Psoas muscle (tissue), 8 donors: Measurements from ENCODE around the gene C22orf31. TPM values are rescaled to one million over a fixed set of nuclear protein-coding genes. Genes with fewer than 3 reads are reported as not detected.

Source experiments
- ATAC-seq, 4 donors: fragments of 200-7000 bp; cut with Tn5 transposase; one replicate each; pipeline ENCODE4 v1.9.1; 2020; ENCODE audit warnings: moderate library complexity in 3 of 4, mild to moderate bottlenecking in 2 of 4
- DNase-seq, 2 donors: peaks; one replicate each; pipeline ENCODE4 v3.0.0-alpha.2; 2020
- H3K27ac ChIP-seq: fragments of 200-600 bp; one replicate; pipeline ENCODE4 v1.8.0; 2022
- H3K27me3 ChIP-seq, 3 donors: fragments of 200-600 bp in 1 of 3; one replicate each; pipeline versions ENCODE4 v1.6.1 to v1.8.0; 2013 to 2022; ENCODE audit warnings: low read length in 2 of 3, mild to moderate bottlenecking in 2 of 3, moderate library complexity in 1 of 3; ENCODE audit not compliant: insufficient read depth in 3 of 3
- H3K36me3 ChIP-seq, 2 donors: fragments of 200-600 bp in 1 of 2; one replicate each; pipeline versions ENCODE4 v1.6.1 to v1.8.0; 2013 to 2022; ENCODE audit warnings: low read depth in 1 of 2, mild to moderate bottlenecking in 1 of 2, moderate library complexity in 1 of 2; ENCODE audit not compliant: insufficient read depth in 1 of 2
- H3K4me1 ChIP-seq: fragments of 200-600 bp; one replicate; pipeline ENCODE4 v1.8.0; 2022
- H3K4me3 ChIP-seq: fragments of 200-600 bp; one replicate; pipeline ENCODE4 v1.8.0; 2022; ENCODE audit warnings: mild to moderate bottlenecking
- H3K9me3 ChIP-seq: fragments of 200-600 bp; one replicate; pipeline ENCODE4 v1.8.0; 2022
- CTCF ChIP-seq: fragments of 200-600 bp; IDR thresholded peaks from one replicate; pipeline ENCODE4 v1.8.0; 2022; ENCODE audit warnings: antibody characterized with exemption
- WGBS, 3 donors: extraction: QIAGEN DNeasy Blood & Tissue Kit; methylation state at CpG; one replicate each; pipeline versions ENCODE4 v1.1.6 to v1.1.7; 2013; 5-methylcytosine and 5-hydroxymethylcytosine counted together
- intact Hi-C, 2 donors: fragments of 100-400 bp; cut with DNase I; formaldehyde crosslinking; loops; one replicate each; pipeline versions ENCODE4 v1.11.0 to v1.14.2; 2022
- polyA plus RNA-seq, 3 donors: library from polyadenylated mRNA; stranded (reverse); fragments of 200-250 nt; gene quantifications; one replicate each; pipeline ENCODE4 v1.2.3, GENCODE V29; 2013
- total RNA-seq, 4 donors: library from RNA; stranded (reverse); fragmentation: NEBNext Ultra II Directional in 2 of 4; extraction: Animal tissue kit (Norgen Biotek cat#: 25700) in 2 of 4; gene quantifications; one replicate each; pipeline versions ENCODE4 v1.2.1 to v1.2.4, GENCODE V29; 2021 to 2023
- donor health status: healthy with polysubstance abuse.
- donor health status: DM: no; HTN: no; CAD: no; lungs with moderate emphysema.
- donor health status: Bipolar disorder and iron deficiency.
- donor health status: healthy.
- donor health status: DM: yes; HTN: yes; CAD: no.
- donor health status: DM: no; HTN: no; CAD: no.
- donor health status: DM: no; HTN: no; CAD: no.
- donor health status: DM: yes; HTN: yes; CAD: no.

The C22orf31 gene
- total and polyA plus RNA-seq, 7 donors: not detected

GRCh38 chr22:29096736-29097669 lies 35.4 kb upstream of the C22orf31 start:
- Histone ChIP-seq H3K4me1 (peaks cover 7% of the 10 kb centered on the region), H3K27me3 (no peaks in the 10 kb centered on the region), H3K9me3 (no peaks in the 10 kb centered on the region), H3K4me3 (no peak overlapping the region), H3K27ac (peak overlapping the region; percentile 58), H3K36me3 (peaks cover 0 to 14% of the 10 kb centered on the region in 2 donors)
- DNase-seq: no peak
- ATAC-seq: peak in 3 of 4 donors; percentile 58 to 68 (median 63)
- intact Hi-C loops: no loop called here
- no peak for TF ChIP-seq CTCF
- 57 to 68% (median 60%) methylated on average over 13 of the region's 13 CpGs for WGBS, 3 donors

DNA sequence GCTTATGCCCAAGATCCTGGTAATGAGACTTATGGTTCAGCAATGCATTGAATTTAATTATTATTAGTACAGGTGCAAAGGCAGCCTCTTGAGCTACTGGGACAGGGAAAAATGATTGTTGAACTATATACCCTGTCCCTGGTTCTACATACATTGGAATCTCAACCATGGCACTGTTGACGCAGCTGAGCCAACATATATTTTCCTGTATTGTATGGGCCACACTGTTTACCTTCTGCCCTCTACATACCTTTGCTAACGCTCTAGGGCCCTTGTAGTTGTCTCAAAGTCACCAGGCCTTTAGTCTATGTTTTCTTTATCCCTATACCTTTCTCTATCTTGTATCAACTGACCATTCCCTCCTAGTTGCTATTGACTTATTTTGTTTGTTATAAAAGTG lies 33.8 kb upstream of the C22orf31 start:
- Histone ChIP-seq H3K27me3 (no peaks in the 10 kb centered on the region), H3K9me3 (no peaks in the 10 kb centered on the region), H3K27ac (no peak overlapping the region), H3K4me1 (peaks cover 10% of the 10 kb centered on the region), H3K36me3 (peaks cover 0 to 14% of the 10 kb centered on the region in 2 donors), H3K4me3 (no peak overlapping the region)
- TF ChIP-seq CTCF: no peak
- no peak for DNase-seq
- ATAC-seq: no peak
- 74 to 100% (median 98%) methylated on average over 2 of the region's 2 CpGs for WGBS, 3 donors
- intact Hi-C loops: no loop called here

DNA sequence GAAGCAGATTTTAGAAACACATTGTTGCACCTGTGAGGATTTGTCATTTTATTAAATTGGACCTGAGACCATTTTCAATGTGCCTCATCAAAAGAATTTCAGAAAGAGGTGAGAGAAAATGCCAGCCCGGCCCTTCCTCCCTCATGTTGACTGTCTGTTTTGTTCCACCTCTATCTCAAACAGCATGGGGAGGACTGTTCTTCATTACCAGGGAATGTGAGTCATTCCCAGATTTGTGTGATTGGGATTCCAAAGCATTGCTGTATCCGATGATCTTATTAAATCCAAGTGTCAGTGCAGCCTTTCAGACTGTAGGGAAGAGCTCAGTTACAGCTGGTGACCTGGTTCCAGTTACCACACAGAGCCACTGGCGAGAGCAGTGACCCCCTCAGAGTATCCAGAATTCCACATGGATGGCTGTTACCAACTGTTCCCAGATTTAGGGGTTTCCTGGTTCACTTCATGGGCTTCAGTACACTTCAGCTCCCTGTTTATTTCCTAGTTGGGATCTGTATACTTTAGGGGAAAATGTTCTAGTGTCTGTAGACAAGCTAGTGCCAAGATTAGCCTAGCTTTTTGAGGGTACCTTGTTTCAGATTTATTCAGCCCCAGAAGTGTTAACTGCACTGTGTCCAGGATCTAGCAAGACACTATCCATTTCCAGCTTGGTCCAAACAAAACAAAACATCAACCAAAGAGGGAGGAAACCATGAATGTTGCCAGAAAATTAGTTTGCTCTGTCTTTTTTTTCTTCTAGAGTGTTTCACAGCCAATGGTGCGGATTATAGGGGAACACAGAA lies 32.1 kb upstream of the C22orf31 start:
- Histone ChIP-seq H3K4me1 (peaks cover 10% of the 10 kb centered on the region), H3K27ac (peak overlapping the region; percentile 48), H3K36me3 (peaks cover 0 to 1% of the 10 kb centered on the region in 2 donors), H3K4me3 (no peak overlapping the region), H3K9me3 (no peaks in the 10 kb centered on the region), H3K27me3 (no peaks in the 10 kb centered on the region)
- peak; percentile 47 to 87 (median 78) for ATAC-seq
- no peak for TF ChIP-seq CTCF
- intact Hi-C loops: loop anchor here in 1 of 2 donors (5.0 kb wide), 1 partner anchor 59 kb away; no protein-coding TSS in a partner anchor
- DNase-seq: peak in 1 of 2 donors; percentile 63
- 33 to 52% (median 37%) methylated on average over 4 of the region's 4 CpGs for WGBS, 3 donors

DNA sequence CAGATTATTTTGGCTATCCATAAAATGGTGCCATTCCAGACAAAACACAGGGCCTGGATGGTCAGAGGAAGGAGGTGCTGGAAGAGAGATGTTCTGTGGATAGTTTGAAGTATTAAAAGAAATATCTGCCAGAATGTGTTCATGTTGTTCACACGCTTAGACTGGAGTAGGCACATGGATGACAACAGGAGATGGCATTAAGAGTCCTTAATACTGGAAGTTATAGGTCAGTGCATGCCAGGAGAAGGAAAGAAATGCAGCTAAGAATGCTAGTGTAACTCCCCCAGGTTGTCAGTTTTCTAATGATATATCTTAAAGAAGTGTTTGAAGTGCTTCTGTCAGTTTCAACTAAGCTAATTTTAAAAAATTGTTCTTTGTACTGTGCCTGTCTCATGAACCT lies 31.4 kb upstream of the C22orf31 start:
- ATAC-seq (no peak), DNase-seq (no peak)
- Histone ChIP-seq H3K4me3 (no peak overlapping the region), H3K4me1 (peaks cover 10% of the 10 kb centered on the region), H3K36me3 (no peaks in the 10 kb centered on the region), H3K27me3 (no peaks in the 10 kb centered on the region), H3K9me3 (no peaks in the 10 kb centered on the region), H3K27ac (peak overlapping the region; percentile 48)
- intact Hi-C loops: loop anchor here in 1 of 2 donors (5.0 kb wide), 1 partner anchor 59 kb away; no protein-coding TSS in a partner anchor
- WGBS, 3 donors: 53 to 78% (median 75%) methylated on average over 1 of the region's 1 CpG
- TF ChIP-seq CTCF: no peak
